OCI-LY3 (cell line): ENCODE results near the gene APBB3.
A peak's percentile ranks its signal among the peaks of the same experiment; 100 is the strongest.

ENCODE experiments used
- H2AFZ ChIP-seq: fragments of 200-600, 300-600 bp; shearing (Covaris generic); 2 replicates; pipeline ENCODE4 v1.6.0; 2014; ENCODE audit warnings: antibody characterized with exemption, low read depth, low read length
- H3K27ac ChIP-seq: fragments of 200-600, 300-600 bp; sonication (generic); 2 replicates; pipeline ENCODE4 v1.5.1; 2014; ENCODE audit warnings: mild to moderate bottlenecking, low read length, moderate library complexity, mixed read lengths
- H3K27me3 ChIP-seq: fragments of 200-600, 300-600 bp; sonication (generic); 2 replicates; pipeline ENCODE4 v1.6.1; 2014; ENCODE audit warnings: low read depth, low read length, mixed read lengths
- H3K36me3 ChIP-seq: fragments of 200-600, 300-600 bp; sonication (generic); replicated peaks from 2 replicates; pipeline ENCODE3; 2014; ENCODE audit warnings: low read depth, low read length, mixed read lengths
- H3K4me1 ChIP-seq: fragments of 300-600, 200-600 bp; sonication (generic); 2 replicates; pipeline ENCODE4 v1.6.1; 2014; ENCODE audit warnings: low read length, mixed read lengths
- H3K4me2 ChIP-seq: fragments of 200-600, 300-600 bp; sonication (generic); 2 replicates; pipeline ENCODE4 v1.6.1; 2014; ENCODE audit warnings: low read length, mixed read lengths
- H3K4me3 ChIP-seq: fragments of 300-600, 200-600 bp; sonication (generic); 2 replicates; pipeline ENCODE4 v1.5.1; 2014; ENCODE audit warnings: antibody characterized with exemption, mild to moderate bottlenecking, low read length, moderate library complexity
- H3K79me2 ChIP-seq: fragments of 300-600, 200-600 bp; shearing (Covaris generic); 2 replicates; pipeline ENCODE4 v1.6.1; 2014; ENCODE audit warnings: mild to moderate bottlenecking, low read length, mixed read lengths
- H3K9ac ChIP-seq: fragments of 300-600, 200-600 bp; shearing (Covaris generic); 2 replicates; pipeline ENCODE4 v1.6.0; 2014; ENCODE audit warnings: mild to moderate bottlenecking, low read length, moderate library complexity
- H3K9me3 ChIP-seq: fragments of 200-600, 300-600 bp; shearing (Covaris generic); 2 replicates; pipeline ENCODE4 v1.6.1; 2014; ENCODE audit warnings: low read length, mixed read lengths; ENCODE audit not compliant: insufficient read depth
- H4K20me1 ChIP-seq: fragments of 200-600, 300-600 bp; sonication (generic); 2 replicates; pipeline ENCODE4 v1.6.1; 2016; ENCODE audit warnings: low read length, mixed read lengths; ENCODE audit not compliant: insufficient read depth
- EZH2phosphoT487 ChIP-seq: fragments of 200-600 bp; shearing (Covaris generic); IDR thresholded peaks from 2 replicates; pipeline ENCODE4 v1.6.1; 2018; ENCODE audit warnings: antibody characterized with exemption, mixed run types, low read depth
- TF ChIP-seq, protein P1 (sequence below): fragments of 200-600, 300-600 bp; sonication (generic); IDR thresholded peaks from 2 replicates; pipeline ENCODE4 v1.5.1; 2014; ENCODE audit warnings: antibody characterized with exemption, low read length, low read depth

Gene APBB3

DNA sequence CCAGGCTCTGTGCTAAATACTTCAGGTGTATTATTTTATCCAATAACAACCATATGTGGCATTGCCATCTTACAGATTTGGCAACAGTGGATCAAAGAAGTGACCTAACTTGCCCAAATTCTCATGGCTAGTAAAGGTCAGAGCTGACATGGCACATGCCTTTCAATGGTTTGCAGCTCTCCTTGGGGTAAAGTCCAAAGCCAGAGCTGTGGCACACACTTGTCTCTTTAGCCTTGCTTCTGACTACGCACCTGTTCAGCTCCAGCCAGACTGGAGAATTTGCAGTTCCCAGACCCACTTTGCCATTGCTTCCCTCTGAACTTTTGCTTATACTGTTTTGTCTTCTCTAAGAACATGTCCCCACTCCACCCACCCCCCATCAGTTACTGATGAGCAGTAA lies 6.1 kb upstream of the APBB3 start:
- no peaks in the 10 kb centered on the region for H4K20me1 ChIP-seq
- no peaks in the 10 kb centered on the region for H3K9me3 ChIP-seq
- H3K4me1 ChIP-seq, result peaks cover 23% of the 10 kb centered on the region
- H3K4me2 ChIP-seq, result no peak overlapping the region
- H2AFZ ChIP-seq, result no peak overlapping the region
- no peak overlapping the region for H3K27ac ChIP-seq
- TF ChIP-seq, protein P1, sequence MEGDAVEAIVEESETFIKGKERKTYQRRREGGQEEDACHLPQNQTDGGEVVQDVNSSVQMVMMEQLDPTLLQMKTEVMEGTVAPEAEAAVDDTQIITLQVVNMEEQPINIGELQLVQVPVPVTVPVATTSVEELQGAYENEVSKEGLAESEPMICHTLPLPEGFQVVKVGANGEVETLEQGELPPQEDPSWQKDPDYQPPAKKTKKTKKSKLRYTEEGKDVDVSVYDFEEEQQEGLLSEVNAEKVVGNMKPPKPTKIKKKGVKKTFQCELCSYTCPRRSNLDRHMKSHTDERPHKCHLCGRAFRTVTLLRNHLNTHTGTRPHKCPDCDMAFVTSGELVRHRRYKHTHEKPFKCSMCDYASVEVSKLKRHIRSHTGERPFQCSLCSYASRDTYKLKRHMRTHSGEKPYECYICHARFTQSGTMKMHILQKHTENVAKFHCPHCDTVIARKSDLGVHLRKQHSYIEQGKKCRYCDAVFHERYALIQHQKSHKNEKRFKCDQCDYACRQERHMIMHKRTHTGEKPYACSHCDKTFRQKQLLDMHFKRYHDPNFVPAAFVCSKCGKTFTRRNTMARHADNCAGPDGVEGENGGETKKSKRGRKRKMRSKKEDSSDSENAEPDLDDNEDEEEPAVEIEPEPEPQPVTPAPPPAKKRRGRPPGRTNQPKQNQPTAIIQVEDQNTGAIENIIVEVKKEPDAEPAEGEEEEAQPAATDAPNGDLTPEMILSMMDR, result no peak
- no peak for TF ChIP-seq EZH2phosphoT487
- H3K79me2 ChIP-seq, result peaks cover 13% of the 10 kb centered on the region
- no peak overlapping the region for H3K9ac ChIP-seq
- H3K4me3 ChIP-seq, result no peak overlapping the region
- H3K27me3 ChIP-seq, result no peaks in the 10 kb centered on the region
- no peaks in the 10 kb centered on the region for H3K36me3 ChIP-seq

DNA sequence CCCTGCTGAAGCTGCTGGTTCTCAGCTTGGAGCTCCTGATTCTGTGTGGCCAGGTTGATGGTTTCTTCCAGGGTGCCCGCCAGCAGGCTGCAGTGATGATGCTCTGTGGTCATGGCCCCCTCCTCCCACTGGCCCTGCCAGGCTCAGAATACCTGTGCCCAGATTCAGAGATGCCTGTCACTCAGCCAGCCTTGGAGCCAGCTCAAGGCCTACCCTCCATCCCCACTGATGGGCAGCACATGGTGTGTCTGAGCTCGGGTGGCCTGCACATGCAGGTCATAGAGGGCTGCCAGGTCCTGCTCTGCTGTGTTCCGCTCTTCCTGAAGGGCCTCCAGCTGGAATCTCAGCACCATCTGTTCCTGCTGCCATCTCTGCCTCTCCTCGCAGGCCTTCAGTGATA lies 5.7 kb upstream of the APBB3 start:
- no peak overlapping the region for H3K9ac ChIP-seq
- peaks cover 17% of the 10 kb centered on the region for H3K79me2 ChIP-seq
- peaks cover 26% of the 10 kb centered on the region for H3K4me1 ChIP-seq
- TF ChIP-seq, protein P1, result no peak
- no peak for TF ChIP-seq EZH2phosphoT487
- no peaks in the 10 kb centered on the region for H4K20me1 ChIP-seq
- H3K4me2 ChIP-seq, result no peak overlapping the region
- no peaks in the 10 kb centered on the region for H3K27me3 ChIP-seq
- no peaks in the 10 kb centered on the region for H3K9me3 ChIP-seq
- H3K4me3 ChIP-seq, result no peak overlapping the region
- H3K36me3 ChIP-seq, result no peaks in the 10 kb centered on the region
- H2AFZ ChIP-seq, result no peak overlapping the region
- H3K27ac ChIP-seq, result no peak overlapping the region

DNA sequence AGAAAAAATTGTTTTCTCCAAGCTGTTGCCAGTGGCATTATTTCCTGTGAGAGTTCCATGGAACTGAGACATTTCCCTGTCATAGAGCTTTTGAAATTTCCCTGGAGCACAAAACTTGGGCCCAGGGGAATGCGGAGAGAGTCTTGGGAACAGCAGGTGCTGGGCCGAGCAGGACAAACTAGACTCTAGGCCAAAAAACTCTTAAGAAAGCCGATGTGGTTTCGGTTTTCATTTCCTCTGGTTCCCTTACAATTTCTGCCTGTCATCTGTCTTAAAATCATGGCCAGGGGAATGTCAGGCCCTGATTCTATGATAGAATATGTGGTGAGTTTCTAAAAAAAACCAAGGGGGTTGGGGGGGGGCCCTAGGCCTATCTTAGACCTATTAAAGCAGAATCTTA lies 4.8 kb upstream of the APBB3 start:
- H3K36me3 ChIP-seq, result no peaks in the 10 kb centered on the region
- H3K27ac ChIP-seq, result peak overlapping the region; percentile 35
- H3K4me2 ChIP-seq, result peak overlapping the region; percentile 48

DNA sequence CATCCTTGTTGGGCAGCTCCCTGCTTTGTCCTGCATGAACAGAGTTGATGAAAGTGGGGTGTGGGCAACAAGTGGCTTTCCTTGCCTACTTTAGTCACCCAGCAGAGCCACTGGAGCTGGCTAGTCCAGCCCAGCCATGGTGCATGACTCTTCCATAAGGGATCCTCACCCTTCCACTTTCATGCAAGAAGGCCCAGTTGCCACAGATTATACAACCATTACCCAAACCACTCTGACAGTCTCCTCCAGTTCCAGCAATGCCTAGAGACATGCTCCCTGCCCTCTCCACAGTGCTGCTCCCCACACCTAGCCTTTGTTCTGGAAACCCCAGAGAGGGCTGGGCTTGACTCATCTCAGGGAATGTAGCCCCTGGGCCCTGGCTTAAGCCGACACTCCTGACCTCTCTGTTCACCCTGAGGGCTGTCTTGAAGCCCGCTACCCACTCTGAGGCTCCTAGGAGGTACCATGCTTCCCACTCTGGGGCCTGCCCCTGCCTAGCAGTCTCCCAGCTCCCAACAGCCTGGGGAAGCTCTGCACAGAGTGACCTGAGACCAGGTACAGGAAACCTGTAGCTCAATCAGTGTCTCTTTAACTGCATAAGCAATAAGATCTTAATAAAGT lies 4.2 kb upstream of the APBB3 start:
- no peaks in the 10 kb centered on the region for H3K27me3 ChIP-seq
- H3K4me3 ChIP-seq, result no peak overlapping the region
- H3K4me2 ChIP-seq, result peak overlapping the region; percentile 48; the same call in 1 of the 2 replicates
- no peaks in the 10 kb centered on the region for H3K9me3 ChIP-seq
- H3K27ac ChIP-seq, result peak overlapping the region; percentile 35
- peaks cover 28% of the 10 kb centered on the region for H3K4me1 ChIP-seq
- peaks cover 22% of the 10 kb centered on the region for H3K79me2 ChIP-seq
- no peaks in the 10 kb centered on the region for H4K20me1 ChIP-seq
- H2AFZ ChIP-seq, result no peak overlapping the region
- no peak overlapping the region for H3K9ac ChIP-seq
- no peaks in the 10 kb centered on the region for H3K36me3 ChIP-seq
- TF ChIP-seq, protein P1, result no peak
- no peak for TF ChIP-seq EZH2phosphoT487

More for the DNA sequence above, 4.8 kb upstream of the APBB3 start:
- Histone ChIP-seq H2AFZ (no peak overlapping the region), H3K4me1 (peaks cover 26% of the 10 kb centered on the region), H3K9ac (no peak overlapping the region), H4K20me1 (no peaks in the 10 kb centered on the region), H3K9me3 (no peaks in the 10 kb centered on the region), H3K79me2 (peaks cover 21% of the 10 kb centered on the region), H3K4me3 (peak overlapping the region; percentile 2; the same call in 1 of the 2 replicates), H3K27me3 (no peaks in the 10 kb centered on the region)
- TF ChIP-seq, protein P1, result no peak
- no peak for TF ChIP-seq EZH2phosphoT487
